ENCODE data around the gene ARL6IP5. TPM values are rescaled to one million over a fixed set of nuclear protein-coding genes. Genes with fewer than 3 reads are reported as not detected.
A peak's percentile ranks its signal among the peaks of the same experiment; 100 is the strongest.

Gene ARL6IP5
- total and polyA plus RNA-seq, 9 of the 15 experiments (the other 6 are each of a cell fraction or from before 2014, with no cell fraction given): 10.3 to 54.0 (median 12.7) TPM

DNA sequence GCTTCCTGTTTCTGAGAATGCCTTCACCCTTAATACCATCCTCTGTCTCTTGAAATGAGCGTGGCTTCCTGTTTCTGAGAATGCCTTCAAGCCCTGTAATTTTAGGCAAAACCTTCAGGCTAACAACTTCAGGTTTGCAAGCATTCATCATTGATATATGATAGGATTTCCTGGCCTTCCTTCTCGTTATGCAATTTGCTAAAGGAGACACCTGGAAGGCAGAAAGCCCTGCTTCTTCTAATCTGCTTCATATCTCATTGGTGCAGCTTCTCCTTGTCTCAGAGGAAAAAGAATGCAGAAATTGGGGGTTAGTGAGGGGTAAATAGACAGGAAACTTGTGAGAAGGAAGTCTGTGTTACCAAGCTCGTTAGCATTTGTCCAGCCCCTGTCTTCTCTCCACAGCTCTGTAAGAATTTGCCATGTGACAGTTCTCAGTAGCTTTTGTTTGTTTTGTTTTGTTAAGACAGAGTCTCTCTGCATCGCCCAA, 7.3 kb downstream of the ARL6IP5 start (continued):
- peak; percentile 33; the same call in 1 of the 2 replicates for TF ChIP-seq CBFA2T3 (IDR thresholded peaks at IDR 0.05)
- 0 out of 2 replicates have a peak, but pooled peaks have one; percentile 57 for TF ChIP-seq SPI1 (IDR thresholded peaks at IDR 0.05; ENCODE audit: borderline replicate concordance, low read depth, low read length)
- peak; percentile 66 for TF ChIP-seq CREM (IDR thresholded peaks at IDR 0.05; ENCODE audit: low read depth)

DNA sequence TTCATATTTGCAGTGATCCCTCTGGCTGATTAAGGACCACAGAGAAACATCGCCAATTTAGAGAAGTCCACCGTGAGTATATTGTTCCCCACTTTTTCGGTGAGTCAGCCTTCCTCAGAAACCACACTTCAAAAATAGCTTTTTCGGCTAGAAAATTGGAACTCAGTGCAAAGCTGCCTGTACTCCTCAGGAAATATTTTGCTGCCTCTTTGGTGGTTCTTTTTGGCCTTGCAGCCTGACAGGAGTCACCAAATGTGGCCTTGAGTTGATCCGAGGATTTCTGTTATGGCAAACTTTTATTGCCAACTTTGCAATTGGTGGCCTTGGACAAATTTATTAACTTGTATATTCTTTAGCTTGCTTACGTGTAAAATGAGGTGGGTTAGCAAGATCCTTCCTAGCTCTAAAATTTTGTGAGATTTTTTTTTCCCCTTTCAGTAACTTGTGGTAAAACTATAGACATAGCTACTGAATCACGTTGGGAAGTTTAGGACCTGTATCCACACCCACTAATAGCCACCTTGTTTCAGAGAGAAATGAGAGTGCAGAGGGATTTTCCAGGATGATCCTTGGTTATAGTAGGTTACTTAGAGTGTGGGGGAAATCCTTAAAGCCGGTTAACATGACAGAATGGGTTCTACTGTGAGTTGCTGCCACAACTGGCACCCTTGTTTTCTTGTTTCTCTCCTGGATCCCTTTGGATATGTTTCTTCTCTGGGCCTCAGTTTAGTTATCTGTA, 9.9 kb downstream of the ARL6IP5 start:
- Histone ChIP-seq H2AFZ (ENCODE audit: low read depth, low read length) (no peak overlapping the region), H3K9me3 (replicated peaks; ENCODE audit: control insufficient read depth, insufficient read depth, low read depth, low read length) (no peaks in the 10 kb centered on the region), H3K79me2 (ENCODE audit: control insufficient read depth, insufficient read depth, low read length) (no peaks in the 10 kb centered on the region), H3K27me3 (ENCODE audit: control insufficient read depth in 2 of 2, insufficient read depth in 2 of 2, low read length in 2 of 2) (no peaks in the 10 kb centered on the region), H3K27ac (ENCODE audit: extremely low read depth, low read depth, low read length) (no peak overlapping the region), H3K9ac (ENCODE audit: insufficient read depth in 1 of 2, low read depth in 2 of 2, low read length in 2 of 2) (no peak overlapping the region), H3K4me1 (replicated peaks in 1 of 2; ENCODE audit: control insufficient read depth in 2 of 2, insufficient read depth in 2 of 2, low read length in 2 of 2) (peaks cover 3 to 9% of the 10 kb centered on the region in 2 experiments; a peak in 4 of 5 replicates), H3K9me1 (ENCODE audit: control insufficient read depth, insufficient read depth, low read length) (no peaks in the 10 kb centered on the region), H3K36me3 (ENCODE audit: control insufficient read depth, insufficient read depth, low read length) (no peaks in the 10 kb centered on the region), H4K20me1 (replicated peaks; ENCODE audit: control insufficient read depth, insufficient read depth, low read length) (no peaks in the 10 kb centered on the region), H3K4me2 (ENCODE audit: insufficient read depth, low read length) (no peak overlapping the region), H3K4me3 (no peak overlapping the region)
- POLR2A ChIA-PET: no interaction called here
- DNase-seq (ENCODE audit: extremely low read depth in 1 of 4, low spot score in 3 of 4) (peak in 1 of 4 experiments; percentile 9), FAIRE-seq (no peak), ATAC-seq (no peak; the same call in 2 of the 3 replicates)
- TF ChIP-seq SPI1 (IDR thresholded peaks at IDR 0.05; ENCODE audit: borderline replicate concordance, low read depth, low read length) (peak; percentile 37; the same call in 1 of the 2 replicates), ZNF316 (IDR thresholded peaks at IDR 0.05) (no peak), NFE2 (IDR thresholded peaks at IDR 0.05; ENCODE audit: low read depth) (0 out of 2 replicates have a peak, but pooled peaks have one; percentile 17), SMARCA4 (IDR thresholded peaks at IDR 0.05) (no peak)
- no TSS peak for BruUV-seq (replicated peaks)
- WGBS (ENCODE audit: insufficient coverage, low coverage, missing lambda C conversion rate): 26% methylated on average over 8 of the region's 8 CpGs
- in situ Hi-C loops (cut with MboI): no loop called here
- intact Hi-C loops (cut with micrococcal nuclease): no loop called here
- CTCF ChIA-PET (ENCODE audit: low intra/inter-chr PET ratio): no interaction called here

All from K562 (cell line).